Progenitor cell of endocrine pancreas (in vitro differentiated cells): ENCODE measurements around the gene MOCS2. TPM values are rescaled to one million over a fixed set of nuclear protein-coding genes. Genes with fewer than 3 reads are reported as not detected.
A peak's percentile ranks its signal among the peaks of the same experiment; 100 is the strongest.
"Not testable (repeated sequence)": the region's sequence is repeated elsewhere in the genome, so short reads cannot be mapped to it uniquely, and the experiment has no call there.

Experiments
- DNase-seq: peaks from one replicate; pipeline ENCODE4 v3.0.0; 2021; ENCODE audit warnings: low spot score; ENCODE audit not compliant: unreplicated experiment
- H3K27ac Mint-ChIP-seq: 2 replicates; pipeline ENCODE4 v1.8.0; 2021; ENCODE audit warnings: mild to moderate bottlenecking, moderate library complexity, mixed read lengths
- H3K27me3 Mint-ChIP-seq: 2 replicates; pipeline ENCODE4 v1.8.0; 2021; ENCODE audit warnings: mixed read lengths
- H3K36me3 Mint-ChIP-seq: 2 replicates; pipeline ENCODE4 v1.8.0; 2022; ENCODE audit warnings: mixed read lengths; ENCODE audit not compliant: insufficient read depth
- H3K4me1 Mint-ChIP-seq: 2 replicates; pipeline ENCODE4 v1.8.0; 2021; ENCODE audit warnings: low read depth, mixed read lengths
- H3K4me3 Mint-ChIP-seq: 2 replicates; pipeline ENCODE4 v1.8.0; 2021; ENCODE audit warnings: low read depth, mild to moderate bottlenecking, moderate library complexity, mixed read lengths
- H3K9me3 Mint-ChIP-seq: 2 replicates; pipeline ENCODE4 v1.8.0; 2021; ENCODE audit warnings: low read depth, mixed read lengths
- CTCF ChIP-seq: fragments of 200-600 bp; sonication (generic); IDR thresholded peaks from one replicate; pipeline ENCODE4 v1.5.0; 2021; ENCODE audit warnings: antibody characterized with exemption, mild to moderate bottlenecking; ENCODE audit not compliant: unreplicated experiment
- total RNA-seq: library from RNA; stranded (reverse); gene quantifications from 2 replicates; pipeline ENCODE4 v1.2.1, GENCODE V29; 2021

MOCS2 gene
- total RNA-seq, 1 donor from 2014 or later: 26.2 TPM

DNA sequence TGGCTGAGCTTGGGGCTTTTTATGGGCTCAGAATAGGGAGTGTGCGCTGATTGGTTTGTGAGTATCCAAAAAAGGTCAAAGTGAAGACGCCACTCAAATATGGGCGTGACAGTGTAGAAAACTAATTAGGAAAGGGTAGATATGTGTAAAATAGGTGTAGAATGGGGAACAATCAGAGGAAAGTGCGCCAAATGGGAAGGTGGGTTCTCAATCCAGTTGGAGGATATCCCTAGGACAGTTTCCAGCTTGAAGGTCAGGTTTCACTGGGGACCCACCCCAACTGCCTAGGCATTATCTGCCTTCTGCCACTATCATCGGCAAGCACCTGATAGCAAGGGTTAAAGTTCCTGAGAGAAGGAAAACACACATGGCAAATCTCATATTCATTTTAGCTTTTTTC lies 9.3 kb upstream of the MOCS2 start:
- H3K4me3 Mint-ChIP-seq: no peak overlapping the region
- no peaks in the 10 kb centered on the region for H3K27me3 Mint-ChIP-seq
- no peaks in the 10 kb centered on the region for H3K9me3 Mint-ChIP-seq
- DNase-seq: no peak
- H3K36me3 Mint-ChIP-seq: no peaks in the 10 kb centered on the region
- H3K4me1 Mint-ChIP-seq: peaks cover 23% of the 10 kb centered on the region
- H3K27ac Mint-ChIP-seq: no peak overlapping the region
- no peak for TF ChIP-seq CTCF

- H3K27me3 Mint-ChIP-seq: no peaks in the 10 kb centered on the region
- DNase-seq: no peak
- no peaks in the 10 kb centered on the region for H3K36me3 Mint-ChIP-seq
- no peak overlapping the region for H3K4me3 Mint-ChIP-seq
- H3K4me1 Mint-ChIP-seq: peaks cover 23% of the 10 kb centered on the region
- TF ChIP-seq CTCF: no peak
- no peaks in the 10 kb centered on the region for H3K9me3 Mint-ChIP-seq
- no peak overlapping the region for H3K27ac Mint-ChIP-seq
These were observed 7.0 kb upstream of the MOCS2 start for GRCh38 chr5:53116597-53116996.

DNA sequence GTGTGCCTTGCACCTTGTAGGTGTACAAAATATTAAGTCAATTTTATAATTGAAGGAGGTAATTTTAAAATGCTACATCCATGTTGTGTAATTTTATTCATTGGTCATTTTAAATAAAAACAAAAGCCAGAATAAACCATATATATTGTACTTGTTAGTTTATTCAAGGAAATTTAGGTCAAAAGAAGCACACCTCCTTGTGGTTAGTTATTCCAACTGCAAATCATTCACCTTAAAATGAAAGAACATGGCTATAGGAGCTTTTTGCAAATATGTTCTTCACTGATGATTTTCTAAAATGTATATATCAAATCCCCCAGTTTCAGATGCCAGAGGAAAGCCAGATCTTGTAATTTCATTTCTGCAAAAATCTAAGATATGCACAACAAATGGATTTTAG lies 5.4 kb upstream of the MOCS2 start:
- no peaks in the 10 kb centered on the region for H3K27me3 Mint-ChIP-seq
- peak; percentile 54 for TF ChIP-seq CTCF
- H3K9me3 Mint-ChIP-seq: no peaks in the 10 kb centered on the region
- no peak for DNase-seq
- H3K4me3 Mint-ChIP-seq: no peak overlapping the region
- H3K27ac Mint-ChIP-seq: no peak overlapping the region
- no peaks in the 10 kb centered on the region for H3K36me3 Mint-ChIP-seq
- peaks cover 26% of the 10 kb centered on the region for H3K4me1 Mint-ChIP-seq

GRCh38 chr5:53113947-53114346 lies 4.4 kb upstream of the MOCS2 start:
- Mint-ChIP-seq H3K9me3 (no peaks in the 10 kb centered on the region), H3K27me3 (no peaks in the 10 kb centered on the region), H3K27ac (no peak overlapping the region), H3K4me1 (peaks cover 27% of the 10 kb centered on the region), H3K4me3 (no peak overlapping the region), H3K36me3 (no peaks in the 10 kb centered on the region)
- DNase-seq: no peak
- no peak for TF ChIP-seq CTCF

- Mint-ChIP-seq H3K27ac (no peak overlapping the region), H3K27me3 (no peaks in the 10 kb centered on the region)
These were observed 3.4 kb upstream of the MOCS2 start for GRCh38 chr5:53112909-53113308.

GRCh38 chr5:53112307-53112706 lies 2.8 kb upstream of the MOCS2 start:
- H3K9me3 Mint-ChIP-seq, H3K4me3 Mint-ChIP-seq, H3K27me3 Mint-ChIP-seq, H3K36me3 Mint-ChIP-seq, H3K27ac Mint-ChIP-seq, DNase-seq: not testable (repeated sequence)
- peaks cover 23% of the 10 kb centered on the region for H3K4me1 Mint-ChIP-seq

More at GRCh38 chr5:53112909-53113308, 3.4 kb upstream of the MOCS2 start:
- Mint-ChIP-seq H3K9me3 (no peaks in the 10 kb centered on the region), H3K36me3 (no peaks in the 10 kb centered on the region), H3K4me1 (peaks cover 23% of the 10 kb centered on the region), H3K4me3 (no peak overlapping the region)
- DNase-seq: no peak
- no peak for TF ChIP-seq CTCF
